Cardiac fibroblast (primary cell): ENCODE measurements around the gene VPS18.

Experiments used
- DNase-seq, 2 donors: peaks; one replicate each; pipeline versions ENCODE4 v3.0.0 to v3.0.0-alpha.2; 2010; ENCODE audit warnings: low read depth in 2 of 2
- H3K4me3 ChIP-seq, 2 donors: replicated peaks in 1 of 2; 1 replicate in 1 of 2; 2 replicates in 1 of 2; pipeline ENCODE4 v1.5.1; 2011; ENCODE audit warnings: low read depth in 2 of 2, low read length in 2 of 2, mild to moderate bottlenecking in 2 of 2, moderate library complexity in 1 of 2
- TF ChIP-seq, protein P1 (sequence below): IDR thresholded peaks from one replicate; pipeline ENCODE4 v1.5.1; 2011; ENCODE audit warnings: low read depth, mild to moderate bottlenecking, low read length, inconsistent platforms

Gene VPS18, protein sequence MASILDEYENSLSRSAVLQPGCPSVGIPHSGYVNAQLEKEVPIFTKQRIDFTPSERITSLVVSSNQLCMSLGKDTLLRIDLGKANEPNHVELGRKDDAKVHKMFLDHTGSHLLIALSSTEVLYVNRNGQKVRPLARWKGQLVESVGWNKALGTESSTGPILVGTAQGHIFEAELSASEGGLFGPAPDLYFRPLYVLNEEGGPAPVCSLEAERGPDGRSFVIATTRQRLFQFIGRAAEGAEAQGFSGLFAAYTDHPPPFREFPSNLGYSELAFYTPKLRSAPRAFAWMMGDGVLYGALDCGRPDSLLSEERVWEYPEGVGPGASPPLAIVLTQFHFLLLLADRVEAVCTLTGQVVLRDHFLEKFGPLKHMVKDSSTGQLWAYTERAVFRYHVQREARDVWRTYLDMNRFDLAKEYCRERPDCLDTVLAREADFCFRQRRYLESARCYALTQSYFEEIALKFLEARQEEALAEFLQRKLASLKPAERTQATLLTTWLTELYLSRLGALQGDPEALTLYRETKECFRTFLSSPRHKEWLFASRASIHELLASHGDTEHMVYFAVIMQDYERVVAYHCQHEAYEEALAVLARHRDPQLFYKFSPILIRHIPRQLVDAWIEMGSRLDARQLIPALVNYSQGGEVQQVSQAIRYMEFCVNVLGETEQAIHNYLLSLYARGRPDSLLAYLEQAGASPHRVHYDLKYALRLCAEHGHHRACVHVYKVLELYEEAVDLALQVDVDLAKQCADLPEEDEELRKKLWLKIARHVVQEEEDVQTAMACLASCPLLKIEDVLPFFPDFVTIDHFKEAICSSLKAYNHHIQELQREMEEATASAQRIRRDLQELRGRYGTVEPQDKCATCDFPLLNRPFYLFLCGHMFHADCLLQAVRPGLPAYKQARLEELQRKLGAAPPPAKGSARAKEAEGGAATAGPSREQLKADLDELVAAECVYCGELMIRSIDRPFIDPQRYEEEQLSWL

GRCh38 chr15:40893733-40894680, at the start of gene VPS18:
Gene VPS18 (plus strand): TSS chr15:40894450. CDS start chr15:40894769, 319 bp downstream.
- TF ChIP-seq, protein P1, sequence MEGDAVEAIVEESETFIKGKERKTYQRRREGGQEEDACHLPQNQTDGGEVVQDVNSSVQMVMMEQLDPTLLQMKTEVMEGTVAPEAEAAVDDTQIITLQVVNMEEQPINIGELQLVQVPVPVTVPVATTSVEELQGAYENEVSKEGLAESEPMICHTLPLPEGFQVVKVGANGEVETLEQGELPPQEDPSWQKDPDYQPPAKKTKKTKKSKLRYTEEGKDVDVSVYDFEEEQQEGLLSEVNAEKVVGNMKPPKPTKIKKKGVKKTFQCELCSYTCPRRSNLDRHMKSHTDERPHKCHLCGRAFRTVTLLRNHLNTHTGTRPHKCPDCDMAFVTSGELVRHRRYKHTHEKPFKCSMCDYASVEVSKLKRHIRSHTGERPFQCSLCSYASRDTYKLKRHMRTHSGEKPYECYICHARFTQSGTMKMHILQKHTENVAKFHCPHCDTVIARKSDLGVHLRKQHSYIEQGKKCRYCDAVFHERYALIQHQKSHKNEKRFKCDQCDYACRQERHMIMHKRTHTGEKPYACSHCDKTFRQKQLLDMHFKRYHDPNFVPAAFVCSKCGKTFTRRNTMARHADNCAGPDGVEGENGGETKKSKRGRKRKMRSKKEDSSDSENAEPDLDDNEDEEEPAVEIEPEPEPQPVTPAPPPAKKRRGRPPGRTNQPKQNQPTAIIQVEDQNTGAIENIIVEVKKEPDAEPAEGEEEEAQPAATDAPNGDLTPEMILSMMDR, result peak; percentile 92
- peak within 1 kb of the TSS; percentile 93 to 95 for H3K4me3 ChIP-seq
- peak; percentile 98 for DNase-seq

DNA sequence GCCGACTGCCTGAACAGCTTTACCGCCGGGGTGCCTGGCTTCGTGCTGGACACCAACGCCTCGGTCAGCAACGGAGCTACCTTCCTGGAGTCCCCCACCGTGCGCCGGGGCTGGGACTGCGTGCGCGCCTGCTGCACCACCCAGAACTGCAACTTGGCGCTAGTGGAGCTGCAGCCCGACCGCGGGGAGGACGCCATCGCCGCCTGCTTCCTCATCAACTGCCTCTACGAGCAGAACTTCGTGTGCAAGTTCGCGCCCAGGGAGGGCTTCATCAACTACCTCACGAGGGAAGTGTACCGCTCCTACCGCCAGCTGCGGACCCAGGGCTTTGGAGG, 49.6 kb upstream of the VPS18 start:
- TF ChIP-seq, protein P1, result no peak
- peak in 1 of 2 donors; percentile 15 for DNase-seq
- peak overlapping the region; percentile 26 to 41 for H3K4me3 ChIP-seq

- DNase-seq, result no peak
- TF ChIP-seq, protein P1, result no peak
- H3K4me3 ChIP-seq, result peak overlapping the region in 1 of 2 donors; percentile 26
Measured at GRCh38 chr15:40845036-40845435, 49.2 kb upstream of the VPS18 start.

- DNase-seq, result no peak
Measured at GRCh38 chr15:40845511-40846284, 48.6 kb upstream of the VPS18 start.

DNA sequence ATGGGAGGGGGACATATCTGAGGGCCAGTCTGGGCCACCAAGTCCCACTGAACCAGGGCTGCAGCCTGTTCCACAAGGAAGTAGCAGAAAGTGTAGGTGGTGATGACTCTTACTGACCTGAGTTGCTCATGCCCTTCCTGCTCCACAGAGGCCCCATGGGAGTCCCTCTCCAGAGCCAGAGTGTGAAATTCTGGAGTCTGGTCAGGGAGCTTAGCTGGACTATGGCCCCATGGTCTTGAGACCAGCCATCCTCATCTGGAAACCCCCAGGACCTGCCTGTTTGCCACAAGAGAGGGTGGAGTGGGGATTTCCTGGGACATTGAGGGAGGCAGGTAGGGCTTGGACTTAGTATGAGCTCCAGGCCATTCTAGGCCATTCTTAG, 47.4 kb upstream of the VPS18 start:
- TF ChIP-seq, protein P1, result no peak
- H3K4me3 ChIP-seq, result no peak overlapping the region
- DNase-seq, result no peak

More at GRCh38 chr15:40845511-40846284, 48.6 kb upstream of the VPS18 start:
- no peak overlapping the region for H3K4me3 ChIP-seq
- TF ChIP-seq, protein P1, result no peak
